GM21447 (cell line): ENCODE data around the gene FAM107A.

Experiments used
- ATAC-seq: cut with Tn5 transposase; IDR thresholded peaks from one replicate; pipeline ENCODE4 v1.9.1; 2021; ENCODE audit not compliant: unreplicated experiment

FAM107A gene

GRCh38 chr3:58520403-58521335, 56.5 kb downstream of the FAM107A start:
- no peak for ATAC-seq

DNA sequence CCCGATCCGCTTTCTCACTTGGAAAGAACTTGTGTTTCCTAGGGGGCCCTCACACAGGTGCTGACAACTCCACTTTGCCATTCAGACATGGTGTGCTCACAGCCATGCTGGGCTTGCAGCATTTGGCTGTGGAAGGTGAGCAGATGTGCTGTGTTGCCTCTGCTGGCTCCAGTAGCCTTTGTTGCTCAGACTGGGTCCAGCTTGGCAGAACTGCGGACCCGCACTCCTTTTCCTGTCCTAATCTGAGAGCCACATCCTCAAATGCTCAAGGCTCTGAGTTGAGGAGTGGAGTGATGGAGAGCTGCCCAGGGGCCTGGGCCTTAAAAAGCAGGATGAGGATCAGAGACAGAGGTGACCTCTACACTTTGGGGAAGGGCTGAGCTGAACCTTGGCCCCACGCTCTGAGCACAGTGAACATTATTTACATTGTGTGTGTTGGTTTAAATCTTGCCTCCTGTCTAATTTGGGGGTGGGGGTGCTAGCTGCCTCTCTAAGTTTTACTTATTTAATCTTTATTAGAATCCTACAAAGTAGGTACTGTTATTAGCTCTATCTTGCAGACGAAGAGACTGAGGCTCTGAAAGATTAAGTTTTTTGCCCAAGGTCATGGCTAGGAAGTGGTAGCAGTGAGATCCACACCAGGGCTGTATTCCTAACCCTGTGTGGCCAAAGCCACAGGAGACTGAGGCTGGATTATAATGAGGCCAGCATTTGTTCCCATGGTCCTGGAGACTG, 57.4 kb downstream of the FAM107A start:
- no peak for ATAC-seq

GRCh38 chr3:58518291-58518789, 58.9 kb downstream of the FAM107A start:
- ATAC-seq = no peak

GRCh38 chr3:58514405-58514804, 62.8 kb downstream of the FAM107A start:
- no peak for ATAC-seq
